GM10248 (cell line): ENCODE measurements around the gene CSF1R.

ENCODE experiments used
- CTCF ChIA-PET: fragments of 300-600 bp; sonication (Branson Sonifier 250); formaldehyde crosslinking; extraction: SDS; loops from one replicate; lab custom pipeline; 2021; ENCODE audit warnings: antibody characterized with exemption; lab: Yijun Ruan, JAX
- POLR2A ChIA-PET: fragments of 350-650 bp; sonication (Branson Sonifier 250); formaldehyde crosslinking; extraction: SDS; loops from one replicate; lab custom pipeline; 2020; ENCODE audit warnings: antibody characterized with exemption; lab: Yijun Ruan, JAX
- DNase-seq: peaks from one replicate; pipeline ENCODE4 v3.0.0; 2012; ENCODE audit errors: extremely low spot score
- CTCF ChIP-seq: IDR thresholded peaks from 2 replicates; pipeline ENCODE4 v1.5.1; 2012; ENCODE audit warnings: mild to moderate bottlenecking, low read depth; ENCODE audit errors: extremely low read depth, missing control alignments, control extremely low read depth

Gene CSF1R

GRCh38 chr5:150122158-150122510, 35.8 kb upstream of the CSF1R start:
- POLR2A ChIA-PET, result no interaction called here

DNA sequence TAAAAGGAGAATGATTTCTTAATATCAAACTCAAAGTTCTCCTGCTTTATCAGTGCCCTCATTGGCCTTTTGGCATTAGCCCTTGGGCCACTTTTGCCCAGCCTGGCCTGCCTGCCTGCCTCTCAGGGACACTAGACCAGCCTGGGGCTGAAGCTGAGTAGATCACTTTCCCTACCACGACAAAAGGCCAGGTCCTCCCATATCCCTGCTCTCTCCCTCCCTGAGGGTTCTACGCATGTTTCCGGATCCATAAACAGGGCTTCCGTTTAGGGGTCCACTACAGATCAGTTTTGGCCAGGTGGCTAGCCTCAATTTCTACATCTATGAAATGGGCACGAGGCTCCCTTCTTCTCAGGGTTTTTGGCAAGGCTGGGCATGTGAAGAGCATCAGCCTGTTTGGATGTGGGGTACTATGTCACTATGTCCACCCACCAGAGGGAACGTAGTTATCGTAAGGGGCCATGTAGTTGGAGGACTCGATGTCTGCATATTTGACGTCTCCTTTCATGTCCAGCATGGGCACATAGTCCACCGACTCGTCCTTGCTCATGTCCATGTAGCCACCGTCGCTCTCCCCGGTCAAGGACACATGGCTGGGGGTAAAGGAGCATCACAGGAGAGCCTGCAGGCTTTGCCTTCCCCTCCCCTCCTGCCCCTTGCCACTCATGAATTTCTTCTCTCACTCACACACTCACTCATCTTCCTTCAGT, 35.2 kb upstream of the CSF1R start:
- POLR2A ChIA-PET, result no interaction called here

More at GRCh38 chr5:150122158-150122510, 35.8 kb upstream of the CSF1R start:
- DNase-seq, result peak; percentile 84
- CTCF ChIA-PET, result interaction anchor here (0.7 to 4.4 kb wide), 12 partner anchors 8 to 261 kb away, joined by 3 to 20 read pairs (median 4); no protein-coding TSS in a partner anchor
- peak; percentile 66 for TF ChIP-seq CTCF

GRCh38 chr5:150120617-150121447, 34.5 kb upstream of the CSF1R start:
- POLR2A ChIA-PET, result no interaction called here
- no peak for DNase-seq
- CTCF ChIA-PET, result interaction anchor here (1.1 to 4.4 kb wide), 6 partner anchors 9 to 227 kb away, joined by 4 to 19 read pairs (median 6); no protein-coding TSS in a partner anchor
- no peak for TF ChIP-seq CTCF

More for the DNA sequence above, 35.2 kb upstream of the CSF1R start:
- CTCF ChIA-PET, result interaction anchor here (0.7 to 4.4 kb wide), 13 partner anchors 9 to 261 kb away, joined by 3 to 20 read pairs (median 4); no protein-coding TSS in a partner anchor
- DNase-seq, result no peak
- no peak for TF ChIP-seq CTCF

DNA sequence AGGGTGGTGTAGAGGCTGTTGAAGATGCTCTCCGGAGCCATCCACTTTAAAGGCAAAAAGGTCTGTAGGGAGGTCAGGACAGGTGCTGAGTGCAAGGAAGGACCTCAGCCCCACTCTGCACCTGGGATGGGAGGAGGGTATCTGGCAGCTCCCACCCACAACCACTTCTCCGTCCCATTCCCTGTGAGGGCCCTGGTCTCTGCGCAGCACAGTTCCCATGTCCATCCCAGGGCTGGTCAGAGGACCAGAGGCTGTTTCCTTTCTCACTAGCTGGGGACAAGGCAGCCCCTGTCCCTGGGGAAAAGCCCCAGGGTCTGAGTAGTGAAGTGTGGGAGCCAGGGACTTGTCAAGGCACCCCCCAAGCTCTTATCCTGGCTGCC, 33.7 kb upstream of the CSF1R start:
- ChIA-PET CTCF (interaction anchor here (1.4 to 4.4 kb wide), 6 partner anchors 9 to 98 kb away, joined by 4 to 19 read pairs (median 6); no protein-coding TSS in a partner anchor), POLR2A (no interaction called here)
- no peak for DNase-seq

DNA sequence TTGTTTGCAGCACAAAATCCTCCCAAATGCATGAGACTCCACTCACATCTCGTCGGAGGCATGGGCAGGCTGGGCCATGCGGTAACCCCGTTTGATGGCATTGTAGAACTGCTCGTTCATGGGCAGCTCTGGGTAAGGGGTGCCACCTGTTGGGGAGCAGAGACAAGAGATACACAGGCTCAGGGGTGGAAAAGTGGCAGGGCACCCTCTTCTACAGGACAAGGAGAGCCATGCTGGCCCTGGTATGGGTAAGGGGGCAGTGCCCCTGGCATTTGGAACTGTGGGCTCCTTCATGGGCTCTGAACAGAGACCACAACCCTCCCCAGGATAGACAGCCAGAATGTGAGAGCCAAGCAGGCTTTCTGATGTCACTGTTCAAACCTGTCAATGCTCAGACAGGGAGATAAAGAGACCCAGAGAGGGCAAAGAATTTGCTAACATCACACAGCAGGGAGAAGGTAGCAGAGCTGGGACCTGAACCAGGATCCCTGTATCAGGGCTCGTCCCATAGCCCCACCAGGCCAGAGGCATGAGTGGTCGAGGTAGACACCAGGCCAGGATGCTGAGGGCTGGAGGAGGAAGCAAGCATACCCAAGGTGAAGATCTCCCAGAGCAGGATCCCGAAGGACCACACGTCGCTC, 33.2 kb upstream of the CSF1R start:
- peak; percentile 37 for TF ChIP-seq CTCF
- POLR2A ChIA-PET, result no interaction called here
- DNase-seq, result no peak
- CTCF ChIA-PET, result interaction anchor here (1.4 to 4.4 kb wide), 6 partner anchors 8 to 99 kb away, joined by 4 to 19 read pairs (median 6); no protein-coding TSS in a partner anchor

More for the DNA sequence above, 33.7 kb upstream of the CSF1R start:
- TF ChIP-seq CTCF, result no peak
